Epithelial cell of esophagus (primary cell): Measurements from ENCODE around the gene C1orf198.

Source experiments
- DNase-seq: peaks from one replicate; pipeline ENCODE4 v3.0.0; 2010; ENCODE audit warnings: low read depth
- H3K4me3 ChIP-seq: 2 replicates; pipeline ENCODE4 v1.5.1; 2011; ENCODE audit warnings: mild to moderate bottlenecking, low read length, control low read depth
- TF ChIP-seq, protein P1 (sequence below): IDR thresholded peaks from 2 replicates; pipeline ENCODE4 v1.5.1; 2011; ENCODE audit warnings: low read depth, mild to moderate bottlenecking, low read length, control low read depth, inconsistent platforms; ENCODE audit not compliant: insufficient read depth; ENCODE audit errors: missing control alignments

C1orf198 gene

DNA sequence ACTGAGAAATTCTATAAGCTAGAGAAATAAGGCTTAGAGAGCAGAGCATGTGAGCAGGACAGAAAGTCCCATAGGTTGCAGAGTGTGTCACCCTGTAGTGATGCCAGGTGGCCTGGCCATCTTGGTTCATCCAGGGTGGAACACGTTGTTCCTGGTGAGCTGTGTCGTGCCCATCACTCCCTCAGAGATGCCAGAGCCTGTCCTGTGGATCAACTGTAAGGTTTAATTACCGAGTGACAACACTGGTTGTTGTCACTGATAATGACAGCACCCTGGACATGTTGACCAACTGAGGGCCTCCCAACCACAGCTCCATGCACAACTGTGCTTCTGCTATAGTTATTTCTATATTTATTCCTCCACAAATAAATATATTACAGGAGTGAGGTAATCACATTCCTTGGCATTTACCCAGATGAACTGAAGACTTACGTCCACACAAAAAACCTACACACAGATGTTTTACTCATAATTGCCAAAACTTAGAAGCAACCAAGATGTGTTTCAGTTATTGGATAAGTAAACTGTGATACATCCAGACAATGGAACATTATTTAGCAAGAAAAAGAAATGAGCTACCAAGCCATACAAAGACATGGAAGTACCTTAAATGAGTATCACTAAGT is 6.2 kb downstream of the C1orf198 start:
- DNase-seq, result no peak
- TF ChIP-seq, protein P1, sequence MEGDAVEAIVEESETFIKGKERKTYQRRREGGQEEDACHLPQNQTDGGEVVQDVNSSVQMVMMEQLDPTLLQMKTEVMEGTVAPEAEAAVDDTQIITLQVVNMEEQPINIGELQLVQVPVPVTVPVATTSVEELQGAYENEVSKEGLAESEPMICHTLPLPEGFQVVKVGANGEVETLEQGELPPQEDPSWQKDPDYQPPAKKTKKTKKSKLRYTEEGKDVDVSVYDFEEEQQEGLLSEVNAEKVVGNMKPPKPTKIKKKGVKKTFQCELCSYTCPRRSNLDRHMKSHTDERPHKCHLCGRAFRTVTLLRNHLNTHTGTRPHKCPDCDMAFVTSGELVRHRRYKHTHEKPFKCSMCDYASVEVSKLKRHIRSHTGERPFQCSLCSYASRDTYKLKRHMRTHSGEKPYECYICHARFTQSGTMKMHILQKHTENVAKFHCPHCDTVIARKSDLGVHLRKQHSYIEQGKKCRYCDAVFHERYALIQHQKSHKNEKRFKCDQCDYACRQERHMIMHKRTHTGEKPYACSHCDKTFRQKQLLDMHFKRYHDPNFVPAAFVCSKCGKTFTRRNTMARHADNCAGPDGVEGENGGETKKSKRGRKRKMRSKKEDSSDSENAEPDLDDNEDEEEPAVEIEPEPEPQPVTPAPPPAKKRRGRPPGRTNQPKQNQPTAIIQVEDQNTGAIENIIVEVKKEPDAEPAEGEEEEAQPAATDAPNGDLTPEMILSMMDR, result no peak
- H3K4me3 ChIP-seq, result no peak overlapping the region

DNA sequence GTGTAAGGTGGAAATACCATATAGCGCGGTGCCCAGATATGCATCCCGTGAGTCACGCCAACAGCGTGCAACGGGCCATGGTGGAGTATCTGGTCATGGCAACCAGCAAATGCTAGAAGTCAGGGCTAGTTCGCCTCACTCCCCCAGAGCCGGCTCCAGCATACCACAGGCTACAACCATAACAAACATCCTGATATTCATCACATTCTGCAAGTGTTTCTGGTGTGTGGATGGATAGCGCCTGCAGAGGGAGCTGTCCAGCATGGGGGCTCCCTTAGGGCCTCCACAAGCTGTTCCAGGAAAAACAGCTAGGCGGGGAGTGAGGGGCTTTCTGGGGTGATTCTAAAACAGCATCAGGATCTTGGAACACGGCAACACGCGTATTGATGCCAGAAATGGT is 6.8 kb downstream of the C1orf198 start:
- DNase-seq, result no peak
- no peak overlapping the region for H3K4me3 ChIP-seq
- TF ChIP-seq, protein P1, result no peak

DNA sequence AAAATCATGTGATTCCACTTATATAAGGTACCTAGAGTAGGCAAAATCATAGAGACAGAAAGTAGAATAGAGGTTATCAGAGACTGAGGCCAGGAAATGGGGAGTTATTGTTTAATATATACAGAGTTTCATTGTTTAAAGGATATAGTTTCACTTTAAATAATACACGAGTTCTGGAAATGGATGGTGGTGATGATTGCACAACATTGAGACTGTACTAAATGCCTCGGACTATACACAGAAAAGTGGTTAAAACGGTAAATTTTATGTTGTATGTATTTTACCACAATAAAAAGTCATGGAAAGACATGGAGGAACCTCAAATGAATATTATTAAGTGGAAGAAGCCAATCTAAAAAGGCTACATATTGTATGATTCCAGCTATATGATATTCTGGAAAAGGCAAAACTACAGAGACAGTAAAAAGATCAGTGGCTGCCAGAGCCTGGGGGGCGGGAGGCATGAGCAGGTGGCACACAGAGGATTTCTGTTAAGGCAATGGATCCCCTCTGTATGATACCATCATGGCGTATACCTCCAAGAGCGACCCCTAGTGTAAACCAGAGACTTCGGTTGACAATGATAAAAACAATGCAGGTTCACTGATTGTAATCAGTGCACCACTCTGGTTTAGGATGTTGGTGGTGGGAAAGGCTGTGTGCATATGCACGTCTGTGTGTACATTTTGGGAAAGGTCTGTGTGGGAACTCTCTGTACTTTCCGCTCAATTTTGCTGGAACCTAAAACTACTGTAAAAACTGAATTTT is 7.5 kb downstream of the C1orf198 start:
- TF ChIP-seq, protein P1, result no peak
- H3K4me3 ChIP-seq, result no peak overlapping the region
- DNase-seq, result no peak

DNA sequence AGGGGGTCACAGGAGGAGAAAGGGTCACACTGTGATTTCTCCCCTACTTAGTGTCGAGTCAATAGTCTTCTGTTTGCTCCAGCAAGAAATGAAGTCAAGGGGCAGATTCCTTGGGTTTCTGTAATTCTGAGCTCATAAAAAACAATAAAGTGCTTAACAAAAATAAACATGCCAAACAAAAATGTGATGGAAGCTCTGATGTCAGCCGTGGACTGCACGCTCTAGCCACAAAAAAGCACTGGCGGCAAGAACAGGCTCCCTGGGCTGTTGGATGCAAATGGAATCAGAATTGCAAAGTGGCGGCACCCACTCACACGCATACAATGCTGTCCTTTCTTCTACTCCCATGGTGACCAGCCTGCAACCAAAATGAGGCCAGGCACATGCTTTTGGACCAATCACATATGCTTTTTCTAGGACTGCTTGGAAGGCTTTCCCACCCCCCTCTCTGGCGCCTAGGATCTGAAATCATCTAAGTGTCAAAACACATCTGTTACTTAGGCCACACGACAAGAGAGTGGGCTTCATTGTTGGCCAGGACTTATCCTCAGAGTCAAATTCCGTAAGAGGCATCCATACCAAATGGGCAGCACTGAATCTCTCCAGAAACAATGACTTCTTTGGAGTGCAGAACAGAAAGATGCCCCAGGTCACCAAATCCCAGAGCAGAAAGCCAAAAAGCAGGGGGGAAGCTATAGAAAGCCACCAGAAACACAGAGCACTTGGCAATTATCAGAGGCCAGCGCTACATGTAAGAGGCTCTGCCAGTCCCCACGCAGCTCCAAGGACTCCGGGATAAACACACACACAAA is 9.2 kb downstream of the C1orf198 start:
- TF ChIP-seq, protein P1, result no peak
- no peak for DNase-seq
- no peak overlapping the region for H3K4me3 ChIP-seq

DNA sequence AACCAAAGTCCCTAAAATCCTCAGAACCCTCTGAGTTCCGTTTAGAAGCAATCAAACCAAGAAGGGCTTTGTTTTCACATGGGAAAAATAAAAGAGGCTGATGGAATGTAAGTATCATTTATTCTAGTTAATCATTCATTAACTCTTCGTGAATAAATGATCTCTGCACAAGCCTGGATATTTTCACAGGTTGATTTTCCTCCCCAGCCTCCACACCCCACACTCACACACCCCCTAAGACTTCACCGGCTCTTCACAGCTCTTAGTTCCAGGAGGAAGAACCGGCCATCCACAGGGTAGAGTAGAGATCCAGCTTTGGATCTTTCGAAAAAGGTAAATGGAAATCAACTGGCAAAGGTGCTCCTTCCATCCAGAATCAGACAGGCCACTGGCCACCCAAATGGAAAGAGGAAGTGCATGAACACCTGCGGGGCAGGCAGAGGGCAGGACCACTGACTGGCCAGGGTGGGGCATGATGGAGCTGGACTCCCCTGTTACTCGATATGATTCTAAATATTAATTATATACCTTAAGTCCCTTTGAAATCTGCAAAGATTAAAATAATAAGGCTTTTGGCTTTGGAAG is 10.0 kb downstream of the C1orf198 start:
- DNase-seq, result no peak
- TF ChIP-seq, protein P1, result no peak
- no peak overlapping the region for H3K4me3 ChIP-seq

DNA sequence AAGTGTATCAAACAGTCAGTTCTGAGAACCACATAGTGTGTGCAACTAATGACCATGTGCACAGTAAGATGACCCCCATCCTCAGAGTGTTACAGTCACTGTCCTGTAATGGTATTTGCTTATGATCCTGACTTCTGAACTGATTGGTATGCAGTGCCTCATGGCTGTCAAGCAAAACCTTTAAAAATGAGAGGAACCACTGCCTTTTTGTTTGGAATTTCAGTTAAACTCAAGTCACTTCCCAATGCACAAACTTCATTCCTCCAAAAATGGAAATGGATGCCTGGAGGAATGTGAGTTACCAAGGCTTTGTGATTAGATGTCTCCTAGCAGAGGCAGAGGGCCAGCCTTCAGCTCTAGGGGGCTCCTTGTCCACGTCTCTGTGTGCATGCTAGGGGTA is 10.5 kb downstream of the C1orf198 start:
- TF ChIP-seq, protein P1, result no peak
- DNase-seq, result no peak
- H3K4me3 ChIP-seq, result no peak overlapping the region
